ENCODE measurements around the gene HEXD. TPM values are rescaled to one million over a fixed set of nuclear protein-coding genes. Genes with fewer than 3 reads are reported as not detected.

Gene HEXD
- total and polyA plus RNA-seq, 11 donors = 9.9 to 24.1 (median 15.1) TPM

- no peak for ATAC-seq
- 92 to 98% (median 94%) methylated on average over 17 to 32 of the region's 32 CpGs for WGBS, 4 donors
- Histone ChIP-seq H3K27me3 (no peaks in the 10 kb centered on the region), H3K4me3 (no peak overlapping the region), H3K36me3 (peaks cover 0 to 47% (median 15%) of the 10 kb centered on the region in 9 donors), H3K9me3 (no peaks in the 10 kb centered on the region), H3K4me1 (peaks cover 0 to 11% (median 0%) of the 10 kb centered on the region in 12 donors), H3K27ac (no peak overlapping the region)
- intact Hi-C loops (cut with DNase I) = no loop called here
- no peak for DNase-seq
- TF ChIP-seq CTCF (IDR thresholded peaks at IDR 0.05) = no peak
These were observed 15.5 kb downstream of the HEXD start for GRCh38 chr17:82433560-82434215.

GRCh38 chr17:82434216-82434565 lies 16.0 kb downstream of the HEXD start:
- ATAC-seq = no peak
- Histone ChIP-seq H3K9me3 (no peaks in the 10 kb centered on the region), H3K27me3 (no peaks in the 10 kb centered on the region), H3K36me3 (peaks cover 0 to 45% (median 15%) of the 10 kb centered on the region in 9 donors), H3K4me1 (peaks cover 0 to 11% (median 0%) of the 10 kb centered on the region in 12 donors), H3K4me3 (no peak overlapping the region), H3K27ac (peak overlapping the region in 1 of 12 donors; percentile 12)
- 46 to 89% (median 78%) methylated on average over 3 of the region's 3 CpGs for WGBS, 4 donors
- intact Hi-C loops (cut with DNase I) = no loop called here
- DNase-seq = no peak
- no peak for TF ChIP-seq CTCF (IDR thresholded peaks at IDR 0.05)
- no peak for TF ChIP-seq POLR2A (IDR thresholded peaks at IDR 0.05)

GRCh38 chr17:82435103-82435502 lies 17.0 kb downstream of the HEXD start:
- peaks cover 0 to 15% (median 0%) of the 10 kb centered on the region in 12 donors for H3K4me1 ChIP-seq
- intact Hi-C loops (cut with DNase I) = no loop called here
- TF ChIP-seq CTCF (IDR thresholded peaks at IDR 0.05) (no peak), POLR2A (IDR thresholded peaks at IDR 0.05) (no peak)
- no peaks in the 10 kb centered on the region for H3K27me3 ChIP-seq
- H3K9me3 ChIP-seq = no peaks in the 10 kb centered on the region
- no peak overlapping the region for H3K27ac ChIP-seq
- DNase-seq (peak in 1 of 5 donors; percentile 44), ATAC-seq (no peak)
- peaks cover 0 to 43% (median 15%) of the 10 kb centered on the region in 9 donors for H3K36me3 ChIP-seq
- WGBS, 4 donors = 91 to 99% (median 93%) methylated on average over 11 to 12 of the region's 12 CpGs
- no peak overlapping the region for H3K4me3 ChIP-seq

GRCh38 chr17:82435601-82436583 lies 17.7 kb downstream of the HEXD start:
- Histone ChIP-seq H3K36me3 (peaks cover 0 to 37% (median 13%) of the 10 kb centered on the region in 9 donors), H3K4me3 (no peak overlapping the region), H3K4me1 (peaks cover 0 to 23% (median 0%) of the 10 kb centered on the region in 12 donors), H3K9me3 (no peaks in the 10 kb centered on the region), H3K27ac (no peak overlapping the region), H3K27me3 (no peaks in the 10 kb centered on the region)
- no peak for ATAC-seq
- no peak for TF ChIP-seq POLR2A (IDR thresholded peaks at IDR 0.05)
- TF ChIP-seq CTCF (IDR thresholded peaks at IDR 0.05) = no peak
- intact Hi-C loops (cut with DNase I) = no loop called here
- no peak for DNase-seq
- WGBS, 4 donors = 91 to 96% (median 93%) methylated on average over 23 to 43 of the region's 43 CpGs
